Fibroblast of pulmonary artery (primary cell): ENCODE data around the gene POLR2L.
A peak's percentile ranks its signal among the peaks of the same experiment; 100 is the strongest.

Source experiments
- DNase-seq: peaks from one replicate; pipeline ENCODE4 v3.0.0-alpha.2; 2010; ENCODE audit warnings: low read depth
- H3K4me3 ChIP-seq: replicated peaks from 2 replicates; pipeline ENCODE4 v1.5.1; 2011; ENCODE audit warnings: low read depth, mild to moderate bottlenecking, control low read depth, low read length, moderate library complexity
- TF ChIP-seq, protein P1 (sequence below): IDR thresholded peaks from 2 replicates; pipeline ENCODE4 v1.5.1; 2011; ENCODE audit warnings: mild to moderate bottlenecking, control low read depth, low read length, inconsistent platforms; ENCODE audit errors: missing control alignments

POLR2L gene

DNA sequence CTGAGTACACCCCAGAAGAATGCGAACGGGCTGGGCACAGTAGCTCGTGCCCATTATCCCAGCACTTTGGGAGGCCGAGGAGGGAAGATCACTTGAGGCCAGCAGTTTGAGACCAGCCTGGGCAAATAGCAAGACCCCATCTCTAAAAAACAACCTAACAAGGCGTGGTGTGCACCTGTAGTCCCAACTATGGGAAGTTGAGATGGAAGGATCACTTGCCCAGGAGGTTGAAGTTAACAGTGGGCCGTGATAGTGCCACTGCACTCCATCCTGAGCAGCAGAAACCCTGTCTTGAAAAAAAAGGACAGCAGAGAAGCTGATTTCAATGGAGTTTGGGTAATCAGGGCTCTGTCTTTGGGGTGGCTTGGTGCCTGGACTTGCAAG, 29.3 kb downstream of the POLR2L start:
- DNase-seq = no peak
- H3K4me3 ChIP-seq = no peak overlapping the region
- TF ChIP-seq, protein P1, sequence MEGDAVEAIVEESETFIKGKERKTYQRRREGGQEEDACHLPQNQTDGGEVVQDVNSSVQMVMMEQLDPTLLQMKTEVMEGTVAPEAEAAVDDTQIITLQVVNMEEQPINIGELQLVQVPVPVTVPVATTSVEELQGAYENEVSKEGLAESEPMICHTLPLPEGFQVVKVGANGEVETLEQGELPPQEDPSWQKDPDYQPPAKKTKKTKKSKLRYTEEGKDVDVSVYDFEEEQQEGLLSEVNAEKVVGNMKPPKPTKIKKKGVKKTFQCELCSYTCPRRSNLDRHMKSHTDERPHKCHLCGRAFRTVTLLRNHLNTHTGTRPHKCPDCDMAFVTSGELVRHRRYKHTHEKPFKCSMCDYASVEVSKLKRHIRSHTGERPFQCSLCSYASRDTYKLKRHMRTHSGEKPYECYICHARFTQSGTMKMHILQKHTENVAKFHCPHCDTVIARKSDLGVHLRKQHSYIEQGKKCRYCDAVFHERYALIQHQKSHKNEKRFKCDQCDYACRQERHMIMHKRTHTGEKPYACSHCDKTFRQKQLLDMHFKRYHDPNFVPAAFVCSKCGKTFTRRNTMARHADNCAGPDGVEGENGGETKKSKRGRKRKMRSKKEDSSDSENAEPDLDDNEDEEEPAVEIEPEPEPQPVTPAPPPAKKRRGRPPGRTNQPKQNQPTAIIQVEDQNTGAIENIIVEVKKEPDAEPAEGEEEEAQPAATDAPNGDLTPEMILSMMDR = no peak

DNA sequence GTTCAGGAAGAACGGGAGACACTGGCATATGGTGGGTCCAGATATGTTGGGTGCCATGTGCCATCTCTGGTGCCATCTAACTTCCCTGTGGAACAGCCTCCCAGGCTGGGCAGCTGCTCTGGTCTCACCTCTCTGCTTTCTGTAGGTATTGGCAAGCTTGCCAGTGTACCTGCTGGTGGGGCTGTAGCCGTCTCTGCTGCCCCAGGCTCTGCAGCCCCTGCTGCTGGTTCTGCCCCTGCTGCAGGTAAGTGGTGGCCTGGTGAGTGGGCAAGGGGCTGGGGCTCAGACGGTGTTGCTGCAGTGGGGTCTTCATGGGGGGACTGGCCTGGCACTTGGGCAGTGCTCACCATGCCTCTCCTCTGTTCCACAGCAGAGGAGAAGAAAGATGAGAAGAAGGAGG, 29.9 kb downstream of the POLR2L start:
- DNase-seq = no peak
- TF ChIP-seq, protein P1 = no peak
- H3K4me3 ChIP-seq = no peak overlapping the region

DNA sequence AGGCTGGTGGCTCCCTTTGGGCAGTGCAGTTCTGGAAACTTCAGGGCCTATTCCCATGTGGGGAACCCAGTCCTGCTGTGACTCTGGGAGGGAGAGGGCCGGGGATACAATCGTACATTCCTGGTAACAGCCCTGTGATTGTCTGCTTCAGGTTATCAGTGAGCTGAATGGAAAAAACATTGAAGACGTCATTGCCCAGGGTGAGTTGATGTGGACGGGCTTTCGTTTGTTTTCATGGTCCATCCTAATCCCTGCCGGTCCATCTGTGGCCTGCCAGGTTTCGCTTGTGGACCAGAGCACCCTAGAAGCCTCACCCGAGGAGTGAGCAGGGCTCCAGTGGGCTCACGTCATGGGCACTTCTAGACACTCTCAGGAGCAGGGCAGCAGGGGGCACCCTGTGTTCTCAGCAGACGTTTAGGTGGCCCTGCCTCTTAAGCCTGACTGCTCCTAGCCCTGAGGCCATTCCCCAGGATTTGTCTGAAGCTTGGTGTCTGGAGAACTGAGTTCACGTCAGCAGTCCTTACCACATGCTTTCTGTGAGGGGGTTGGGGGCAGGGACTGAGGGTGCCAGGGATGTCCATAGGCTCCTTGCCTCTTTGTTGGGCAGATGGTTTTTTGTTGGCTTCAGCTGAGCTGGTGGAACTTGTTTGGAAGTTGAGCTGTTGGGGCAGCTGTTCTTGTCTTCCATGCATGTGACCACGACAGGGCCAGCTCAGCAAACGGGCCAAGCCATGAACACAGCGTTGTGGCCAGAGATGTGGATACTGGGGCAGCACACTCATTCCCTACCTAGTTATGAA, 30.7 kb downstream of the POLR2L start:
- peak overlapping the region; percentile 90 for H3K4me3 ChIP-seq
- TF ChIP-seq, protein P1 = no peak
- peak; percentile 37 for DNase-seq

DNA sequence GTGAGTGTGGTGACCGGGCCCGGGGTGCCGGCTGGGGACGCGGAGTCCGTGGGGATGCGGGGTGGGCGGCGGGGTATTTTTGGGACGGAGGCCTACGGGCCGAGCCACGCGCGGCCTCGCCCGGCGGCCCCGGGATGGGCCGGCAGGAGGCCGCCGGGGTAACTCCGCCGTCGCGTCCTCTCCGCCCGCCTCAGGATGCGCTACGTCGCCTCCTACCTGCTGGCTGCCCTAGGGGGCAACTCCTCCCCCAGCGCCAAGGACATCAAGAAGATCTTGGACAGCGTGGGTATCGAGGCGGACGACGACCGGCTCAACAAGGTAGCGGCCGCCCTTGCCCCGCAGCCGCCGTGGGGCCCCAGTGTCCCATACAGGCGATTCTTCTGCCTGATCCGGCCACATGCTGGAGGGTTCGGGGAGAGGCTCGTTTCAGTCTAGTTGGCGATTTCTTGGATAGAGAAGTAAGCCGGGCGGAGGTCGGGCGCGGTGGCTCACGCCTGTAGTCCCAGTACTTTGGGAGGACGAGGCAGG, 32.2 kb downstream of the POLR2L start:
- TF ChIP-seq, protein P1 = no peak
- peak overlapping the region; percentile 90 for H3K4me3 ChIP-seq
- no peak for DNase-seq

DNA sequence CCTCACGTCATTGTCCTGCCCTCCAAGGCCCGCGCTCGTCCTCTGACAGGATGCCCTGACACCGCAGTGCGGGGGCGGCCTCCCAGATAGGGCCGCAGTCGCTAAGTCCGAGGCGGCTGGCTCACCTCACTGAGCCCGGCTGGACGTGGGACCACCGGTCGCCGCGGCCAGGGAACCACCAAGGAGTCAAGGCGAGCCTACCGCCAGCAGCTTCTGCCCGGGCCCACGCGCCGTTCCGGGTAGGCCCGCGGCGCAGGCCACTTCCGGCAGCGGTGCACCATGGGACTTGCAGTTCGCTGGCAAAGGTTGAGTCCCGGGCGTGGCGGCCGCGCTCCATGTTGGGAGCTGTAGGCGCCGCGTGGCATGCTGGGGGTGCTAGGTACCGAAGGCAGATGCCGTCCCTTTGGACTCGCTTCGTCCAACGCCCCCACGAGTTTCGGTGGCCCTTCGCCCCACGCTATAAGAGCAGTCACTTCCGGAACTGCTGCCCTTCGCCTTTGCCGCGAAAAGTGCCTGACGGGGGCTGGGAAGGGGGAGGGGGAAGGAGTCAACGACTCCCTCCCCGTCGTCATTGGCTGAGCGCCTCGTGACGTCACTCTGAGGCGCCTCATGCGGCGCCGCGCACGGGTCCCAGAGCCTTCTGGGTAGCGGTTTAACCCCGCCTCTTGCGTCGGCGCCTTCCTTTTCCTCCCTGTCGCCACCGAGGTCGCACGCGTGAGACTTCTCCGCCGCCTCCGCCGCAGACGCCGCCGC, 32.9 kb downstream of the POLR2L start, which contains the start of gene RPLP2:
TSS of gene RPLP2 (plus strand) at position 681 of the 753 bp plus-strand sequence. CDS start 268 bp downstream, outside the sequence.
- peak within 1 kb of the TSS; percentile 90 for H3K4me3 ChIP-seq
- TF ChIP-seq, protein P1 = no peak
- peak; percentile 97 for DNase-seq

DNA sequence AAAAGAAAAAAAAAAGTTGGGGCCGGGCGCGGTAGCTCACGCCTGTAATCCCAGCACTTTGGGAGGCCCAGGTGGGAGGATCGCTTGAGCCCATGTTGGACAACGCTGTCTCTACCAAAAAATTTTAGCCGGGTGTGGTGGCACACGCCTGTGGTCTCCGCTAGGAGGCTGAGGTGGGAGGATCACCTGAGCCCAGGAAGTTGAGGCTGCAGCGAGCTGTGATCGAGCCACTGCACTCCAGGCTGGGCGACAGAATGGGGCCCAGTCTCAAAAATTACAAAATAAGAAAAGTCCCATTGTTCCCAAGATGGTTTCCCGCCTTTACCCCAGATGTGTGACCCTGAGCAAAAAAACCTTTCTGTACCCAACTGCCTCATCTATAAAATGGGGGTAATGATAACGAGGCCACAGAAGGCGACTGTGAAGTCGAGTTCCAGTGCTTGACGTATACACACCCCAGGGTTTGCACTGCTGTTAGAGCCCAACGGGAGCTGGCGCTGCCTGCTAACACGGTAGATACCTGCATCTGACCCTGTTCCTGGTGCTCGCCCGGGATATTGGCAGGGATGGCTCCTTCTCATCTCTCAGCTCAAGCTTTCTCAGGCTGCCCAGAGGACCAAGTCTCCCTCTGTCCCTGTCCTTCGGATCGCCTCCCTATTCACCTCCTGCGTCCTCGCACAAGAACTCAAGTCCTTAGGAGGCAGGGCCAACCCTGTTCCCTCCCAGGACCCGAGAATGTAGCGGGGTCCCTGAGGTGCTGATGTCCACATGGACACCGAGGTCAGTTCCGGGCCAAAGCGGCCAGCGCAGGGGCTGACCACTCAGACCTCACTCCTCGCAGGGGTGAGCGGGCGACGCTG, 33.7 kb downstream of the POLR2L start:
- TF ChIP-seq, protein P1 = no peak
- H3K4me3 ChIP-seq = peak overlapping the region; percentile 90
- DNase-seq = no peak
